H54 (cell line): ENCODE results near the gene ASCL2.

Source experiments
- DNase-seq: peaks from one replicate; pipeline ENCODE4 v3.0.0; 2011; ENCODE audit warnings: low spot score, mixed read lengths; ENCODE audit not compliant: insufficient read length
- FAIRE-seq: peaks from 3 replicates; lab custom pipeline; 2011; peaks lifted over from hg19 to GRCh38; lab: Jason Lieb, UNC
- POLR2A ChIP-seq: IDR thresholded peaks from 2 replicates; pipeline ENCODE4 v1.6.1; 2011; ENCODE audit warnings: low read depth, mild to moderate bottlenecking, low read length

The ASCL2 gene

DNA sequence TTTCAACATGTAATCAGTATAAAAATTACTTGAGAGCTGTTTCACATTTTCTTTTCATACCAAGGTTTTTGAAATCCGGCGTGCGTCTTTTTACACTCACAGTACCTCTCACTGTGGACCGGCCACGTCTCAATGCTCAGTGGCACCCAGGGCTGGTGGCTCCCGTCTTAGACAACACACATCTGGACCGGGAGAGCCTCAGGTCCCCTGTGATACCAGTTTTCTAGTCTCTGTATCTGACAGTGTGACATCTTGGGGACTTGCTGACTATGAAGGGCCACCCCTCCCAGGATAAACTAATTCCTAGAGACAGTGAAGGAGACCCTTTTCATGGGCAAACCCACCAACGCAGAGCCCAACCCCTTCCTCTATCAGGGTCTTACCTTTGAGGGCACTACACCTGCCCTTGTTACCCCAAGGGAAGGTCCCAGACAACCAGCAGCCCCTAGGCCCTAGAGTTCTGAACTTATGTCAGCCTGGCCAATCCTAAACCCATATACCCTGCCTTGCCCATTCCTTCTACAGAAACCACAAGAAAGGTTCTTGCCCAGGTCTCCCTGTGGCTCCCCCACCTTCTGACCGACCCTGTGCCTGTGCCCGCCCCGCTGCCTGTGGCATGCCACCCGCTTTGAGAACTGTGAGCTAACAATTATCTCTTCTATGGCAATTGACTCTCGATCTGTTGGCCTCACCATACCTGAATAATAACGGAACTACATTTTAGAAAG is 6.1 kb upstream of the ASCL2 start:
- DNase-seq (no peak), FAIRE-seq (no peak)
- no peak for TF ChIP-seq POLR2A

DNA sequence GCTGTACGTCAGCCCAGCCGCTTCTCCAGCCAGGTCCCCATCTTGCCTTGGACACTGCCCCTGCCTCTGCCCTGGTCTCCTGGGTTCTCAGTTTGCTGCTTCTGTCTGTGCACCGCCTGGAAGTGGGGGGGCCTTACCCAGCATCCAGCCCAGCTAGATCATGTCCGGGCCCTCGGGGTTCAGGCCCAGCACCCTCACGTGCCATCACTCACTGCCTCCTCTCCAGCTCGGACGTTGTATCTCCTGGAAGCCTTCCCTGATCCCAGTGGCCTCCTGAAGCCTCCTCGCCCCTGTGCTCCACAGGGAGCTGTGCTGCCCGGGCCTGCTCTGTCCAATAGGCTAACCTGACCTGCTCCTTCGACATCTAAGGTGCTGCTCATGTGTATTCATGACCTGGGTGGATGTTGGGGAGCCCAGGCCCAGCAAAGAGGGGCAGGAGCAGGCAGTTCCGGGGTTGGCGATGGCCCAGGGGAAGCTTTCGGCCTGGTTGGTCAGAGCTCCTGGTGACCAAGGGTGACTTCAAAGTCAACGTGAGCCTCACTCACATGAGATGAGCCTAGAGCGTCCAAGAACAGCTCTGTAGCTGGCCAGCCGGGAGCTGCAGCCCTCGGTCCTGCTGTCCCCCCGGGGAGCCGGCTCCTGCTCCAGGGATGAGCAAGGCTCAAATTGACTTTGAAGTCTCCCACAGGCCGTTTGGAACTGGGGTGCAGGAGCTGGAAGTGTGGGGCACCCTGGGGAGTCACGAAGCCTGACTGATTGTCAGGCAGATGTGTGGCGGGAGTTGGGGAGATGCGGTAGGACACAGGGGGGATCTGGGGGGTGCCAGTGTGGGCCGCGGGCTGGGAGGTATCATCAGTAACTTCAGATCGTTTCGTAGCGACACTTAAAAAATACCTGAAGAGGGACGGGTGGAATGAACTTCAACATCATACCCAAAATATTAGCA is 5.2 kb upstream of the ASCL2 start:
- DNase-seq (no peak), FAIRE-seq (no peak)
- no peak for TF ChIP-seq POLR2A

DNA sequence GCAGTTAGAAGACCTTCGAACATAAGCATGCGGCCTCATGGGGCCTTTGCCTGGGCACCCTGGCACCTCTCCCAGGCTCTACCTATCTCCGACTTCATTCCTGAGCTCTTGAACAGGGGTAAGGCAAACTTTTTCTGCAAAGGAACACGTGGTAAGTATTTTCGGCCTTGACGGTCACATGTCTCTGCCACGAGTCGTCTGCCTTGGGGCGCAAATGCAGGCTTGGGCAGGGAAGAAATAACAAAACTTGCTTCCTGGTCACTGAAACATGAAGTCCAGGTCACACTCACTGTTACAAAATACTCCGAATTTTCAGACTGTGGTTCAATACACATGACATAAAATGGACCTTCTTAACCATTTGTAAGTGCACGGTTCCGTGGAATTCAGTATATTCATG is 3.4 kb upstream of the ASCL2 start:
- DNase-seq (no peak), FAIRE-seq (no peak)
- TF ChIP-seq POLR2A = no peak

DNA sequence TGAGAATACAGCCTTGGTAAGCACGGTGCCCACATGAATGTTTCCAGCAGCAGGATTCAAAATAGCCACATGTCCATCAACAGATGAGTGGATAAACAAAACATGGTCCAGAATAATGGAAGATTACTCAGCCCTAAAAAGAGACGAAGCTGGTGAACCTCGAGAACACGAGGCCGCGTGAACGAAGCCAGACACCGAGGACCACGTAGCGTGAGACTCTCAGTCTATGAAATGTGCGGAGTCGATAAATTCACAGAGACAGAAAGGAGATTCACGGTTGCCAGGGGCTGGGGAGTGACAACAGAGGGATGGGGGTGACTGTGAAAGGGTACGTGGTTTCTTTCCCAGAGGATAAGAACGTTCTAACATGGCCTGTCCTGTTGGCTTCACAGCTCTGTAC is 2.9 kb upstream of the ASCL2 start:
- FAIRE-seq (no peak), DNase-seq (no peak)
- TF ChIP-seq POLR2A = no peak

DNA sequence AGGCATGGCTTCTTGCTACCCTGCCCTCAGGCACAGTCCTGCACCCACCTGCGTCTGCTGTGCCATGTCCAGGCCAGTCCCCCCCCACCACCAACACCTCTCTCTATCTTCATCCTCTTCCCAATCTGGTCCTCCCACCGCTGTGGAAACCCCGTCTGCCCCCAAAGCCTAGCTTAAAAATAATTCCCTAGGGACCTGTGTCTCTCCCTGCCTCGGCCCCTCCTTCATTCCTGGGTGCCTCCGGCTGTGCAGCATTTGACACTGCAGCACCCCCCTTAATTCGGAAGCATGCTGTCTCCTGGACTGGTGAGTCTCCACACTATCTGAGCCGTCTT is 2.5 kb upstream of the ASCL2 start:
- DNase-seq (no peak), FAIRE-seq (no peak)
- no peak for TF ChIP-seq POLR2A

DNA sequence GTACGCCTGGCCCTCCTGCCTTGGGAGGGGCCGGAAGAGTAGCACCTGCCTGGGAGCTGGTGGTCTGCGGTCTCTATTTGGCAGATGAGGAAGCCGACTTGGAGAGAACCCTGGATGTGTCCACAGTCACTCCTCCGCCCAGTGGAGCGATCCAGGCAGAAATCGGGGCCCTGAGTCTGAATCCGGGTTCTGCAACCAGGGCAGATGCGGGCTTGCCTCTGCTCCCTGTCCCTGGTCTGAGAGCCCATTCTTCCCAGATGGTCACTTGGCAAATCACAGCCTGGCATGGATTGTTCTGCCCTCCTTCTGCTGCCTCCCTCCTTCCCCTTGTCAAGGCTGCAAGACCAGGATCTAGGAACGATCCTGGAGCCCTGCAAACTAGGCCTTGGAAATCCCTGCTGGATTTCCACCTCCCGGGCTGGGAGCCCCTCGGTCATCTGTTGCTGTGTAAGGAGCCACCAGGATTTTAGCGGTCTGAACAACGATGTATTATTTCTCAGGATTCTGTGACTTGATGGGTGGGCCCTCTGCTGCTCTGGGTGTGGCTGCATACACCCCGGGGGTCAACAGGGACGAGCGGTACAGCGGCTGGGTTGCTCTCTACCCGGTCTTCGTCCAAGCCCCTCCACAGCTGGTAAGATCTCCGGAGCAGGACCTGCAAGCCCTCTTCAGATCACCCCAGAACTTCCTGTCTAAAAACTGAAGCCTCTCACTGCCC is 2.0 kb upstream of the ASCL2 start:
- TF ChIP-seq POLR2A = no peak
- DNase-seq (no peak), FAIRE-seq (no peak)

DNA sequence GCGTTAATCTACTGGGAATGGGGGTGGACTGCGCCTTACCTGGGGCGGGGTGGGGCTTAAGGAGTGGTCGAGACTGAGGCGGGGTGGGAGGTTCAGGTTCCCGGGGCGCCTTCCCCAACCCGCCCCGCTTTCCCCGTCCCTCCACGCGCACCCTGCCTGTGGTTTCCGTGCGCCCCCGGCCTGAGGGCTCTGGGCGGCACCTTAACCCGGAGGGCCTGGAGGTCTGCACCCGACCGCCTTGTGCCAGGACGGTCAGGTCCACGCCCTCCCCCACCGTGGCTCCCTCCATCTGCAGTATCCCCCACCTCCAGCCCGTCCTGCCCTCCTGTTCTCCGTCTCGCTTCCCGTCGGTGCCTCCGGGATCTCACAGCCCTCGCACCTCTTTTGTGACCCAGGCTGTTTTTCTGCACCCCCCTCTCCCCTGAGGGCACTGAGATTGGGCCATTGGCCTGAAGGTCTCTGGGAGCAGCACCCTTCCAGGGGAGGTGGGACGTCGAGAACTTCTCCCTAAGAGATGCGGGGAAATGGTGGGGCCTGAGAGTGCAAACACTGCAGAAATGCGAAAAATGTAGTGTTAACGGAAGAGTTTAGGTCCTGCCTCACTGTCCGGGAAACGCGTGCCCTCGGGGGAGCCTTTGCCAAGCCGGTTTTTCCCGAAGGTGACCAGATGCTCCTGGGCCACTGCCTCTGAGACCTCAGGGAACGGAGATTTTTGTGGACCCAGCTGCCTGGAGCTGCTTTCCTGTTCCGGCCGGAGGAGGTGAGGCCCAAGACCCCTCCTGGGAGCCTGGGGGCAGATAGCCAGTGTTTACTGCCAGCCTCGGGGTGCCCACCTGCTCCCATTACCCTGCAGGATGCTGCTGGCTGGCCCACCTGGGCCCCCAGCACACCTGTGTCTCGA is 1.2 kb upstream of the ASCL2 start:
- no peak for DNase-seq

DNA sequence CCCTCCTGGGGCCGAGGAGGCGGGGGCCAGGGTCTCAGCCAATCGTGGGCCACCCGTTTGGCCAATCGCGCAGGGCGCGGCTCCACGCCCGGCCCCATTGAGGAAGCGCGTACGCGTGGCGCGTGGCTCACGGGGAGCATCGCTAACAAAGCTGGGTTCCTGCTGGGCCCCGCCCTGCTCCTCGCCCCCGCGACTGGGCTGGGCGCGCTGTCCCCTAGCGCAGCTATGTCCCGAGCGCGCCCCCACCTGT is 614 bp upstream of the ASCL2 start:
- DNase-seq (no peak), FAIRE-seq (no peak)
- TF ChIP-seq POLR2A = no peak

More for the DNA sequence above, 1.2 kb upstream of the ASCL2 start:
- TF ChIP-seq POLR2A = no peak
- FAIRE-seq = no peak

DNA sequence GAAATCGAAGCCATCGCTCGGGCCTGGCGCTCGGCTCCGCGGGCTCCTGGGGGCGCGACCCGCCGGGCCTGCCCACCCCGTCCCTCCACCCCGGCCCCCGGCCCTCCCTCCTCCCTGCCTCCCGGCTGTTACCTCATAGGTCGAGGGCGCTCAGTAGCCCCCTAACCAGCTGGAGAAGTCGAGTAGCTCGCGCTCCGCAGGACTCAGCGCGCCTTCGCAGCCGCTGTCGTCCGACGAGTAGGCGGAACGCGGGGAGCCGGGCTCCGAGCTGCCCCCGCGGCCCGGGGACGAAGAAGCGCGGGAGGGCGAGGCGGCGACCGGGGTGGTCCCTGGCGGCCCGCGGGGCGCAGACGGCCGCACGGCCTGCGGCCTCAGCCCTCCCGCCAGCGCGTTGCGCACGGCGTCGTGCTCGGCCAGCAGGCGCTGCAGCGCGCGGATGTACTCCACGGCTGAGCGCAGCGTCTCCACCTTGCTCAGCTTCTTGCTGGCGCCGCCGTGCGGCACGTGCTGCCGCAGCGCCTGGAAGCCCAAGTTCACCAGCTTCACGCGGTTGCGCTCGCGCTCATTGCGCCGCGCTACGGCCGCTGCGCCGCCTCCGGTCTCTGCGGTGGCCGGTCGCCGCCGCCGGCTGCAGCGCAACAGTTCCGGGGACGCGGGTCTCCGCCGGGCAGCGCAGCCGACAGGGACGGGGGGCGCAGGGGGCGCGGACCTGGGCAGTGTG is 627 bp downstream of the ASCL2 start:
- DNase-seq (no peak), FAIRE-seq (no peak)
- no peak for TF ChIP-seq POLR2A

DNA sequence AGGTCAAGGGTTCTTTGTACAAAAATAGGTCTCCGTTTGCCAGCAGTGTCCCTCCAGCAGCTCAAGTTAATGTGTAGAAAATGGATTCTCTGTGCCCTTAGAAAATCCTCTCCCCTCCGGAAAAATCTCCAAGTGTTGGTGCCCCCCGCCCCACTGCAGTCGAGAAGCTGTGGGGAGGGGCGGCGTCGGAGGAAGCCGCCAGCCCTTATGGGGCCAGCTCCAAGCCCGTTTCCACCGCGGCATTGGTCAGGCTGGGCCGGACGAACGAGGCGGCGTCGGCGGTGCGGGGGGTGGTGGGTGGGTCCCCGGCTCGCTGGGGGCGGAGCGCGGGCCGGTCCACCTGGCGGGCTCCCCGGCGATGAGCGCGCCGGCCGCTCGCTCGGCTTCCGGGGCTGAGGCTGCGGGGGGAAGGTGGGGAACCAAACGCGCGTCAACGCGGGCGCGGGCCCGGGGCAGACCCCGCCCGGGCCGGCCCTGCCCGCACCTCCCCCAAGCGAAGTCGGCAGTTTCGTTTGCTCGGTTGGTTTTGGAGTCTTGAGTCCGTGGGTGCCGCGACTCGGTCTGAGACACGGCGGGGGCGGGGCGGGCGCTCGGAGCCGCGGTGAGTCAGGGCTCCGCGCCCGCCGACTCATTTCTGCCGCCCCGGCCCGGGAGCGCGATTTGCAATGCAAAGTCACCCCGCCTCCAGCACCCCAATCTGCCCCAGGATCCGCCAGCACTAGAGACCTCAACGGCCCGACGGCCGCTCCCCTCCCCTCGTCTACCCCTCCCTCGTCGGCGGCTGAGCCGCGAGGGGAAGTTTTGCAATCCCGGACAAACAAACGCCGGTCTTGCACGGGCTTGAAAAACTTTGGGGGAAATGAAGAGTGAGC is 1.4 kb downstream of the ASCL2 start:
- FAIRE-seq (no peak), DNase-seq (peak; percentile 51)
- no peak; the same call in 1 of the 2 replicates for TF ChIP-seq POLR2A

DNA sequence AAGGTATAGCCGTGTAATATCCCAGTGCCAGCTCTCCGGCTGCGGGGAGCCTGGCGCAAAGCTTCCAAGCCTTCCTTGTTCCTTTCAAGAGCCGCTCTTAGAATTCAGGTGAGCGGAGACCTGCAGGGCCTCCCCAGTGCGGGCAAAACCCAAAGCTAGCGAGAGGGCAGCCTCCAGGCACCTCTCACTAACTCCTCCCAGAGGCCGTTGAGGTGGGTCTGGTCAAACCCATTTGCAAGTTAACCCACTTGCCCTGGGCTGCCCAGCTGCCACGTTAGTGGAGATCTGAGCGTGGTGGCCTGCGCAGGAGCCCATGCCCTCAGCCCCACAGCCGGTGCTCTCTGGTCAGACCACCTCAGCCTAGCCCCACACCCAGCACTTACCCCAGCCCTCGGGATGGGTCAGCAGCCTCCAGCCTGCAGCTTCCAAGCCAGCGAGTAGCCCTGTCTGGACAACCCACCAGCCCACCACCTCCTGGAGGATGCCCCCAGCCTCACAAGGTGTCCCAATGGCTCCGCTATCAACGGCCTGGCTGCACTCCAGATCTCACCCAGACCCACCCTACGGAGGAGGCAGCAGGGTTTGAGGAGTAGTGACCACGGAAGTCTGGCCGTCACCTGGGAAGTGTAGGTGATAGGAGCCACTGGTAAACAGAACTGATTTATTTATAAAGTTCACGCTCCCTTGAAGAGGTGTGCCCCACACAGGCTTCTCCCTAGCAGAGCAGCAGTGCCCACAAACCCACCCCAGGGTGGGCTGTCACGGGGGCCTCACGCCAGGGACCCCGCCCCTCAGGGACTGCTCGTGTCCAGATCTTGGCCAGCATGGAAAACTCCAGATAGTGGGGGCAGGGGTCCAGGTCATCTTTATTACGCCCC is 2.3 kb downstream of the ASCL2 start:
- no peak for TF ChIP-seq POLR2A
- FAIRE-seq = no peak

More for the DNA sequence above, 2.3 kb downstream of the ASCL2 start:
- no peak for DNase-seq
